ENCODE data around the gene RLN1. TPM values are rescaled to one million over a fixed set of nuclear protein-coding genes. Genes with fewer than 3 reads are reported as not detected.

The RLN1 gene
- total and polyA plus RNA-seq, 2 of the 4 experiments (the other 2 are of a cell fraction) = not detected

- no CpG with 5 or more reads among the region's 1 CpG for WGBS, 2 experiments (ENCODE audit: extremely low coverage in 2 of 2, insufficient read length in 1 of 2)
- Histone ChIP-seq H3K4me1 (ENCODE audit: control insufficient read depth, insufficient read depth, low read length) (no peaks in the 10 kb centered on the region), H3K27ac (ENCODE audit: insufficient read depth, low read length) (no peak overlapping the region), H3K4ac (ENCODE audit: low read depth, low read length) (no peak overlapping the region), H3K23ac (ENCODE audit: low read depth, low read length) (no peak overlapping the region), H3K9me1 (ENCODE audit: insufficient read depth, low read length) (no peaks in the 10 kb centered on the region; the same call in 1 of the 2 replicates), H2AK5ac (ENCODE audit: low read depth, low read length) (no peak overlapping the region), H2AFZ (replicated peaks; ENCODE audit: low read length, poor library complexity) (no peak overlapping the region), H3K14ac (replicated peaks; ENCODE audit: low read depth, low read length) (no peak overlapping the region), H4K5ac (ENCODE audit: low read depth, low read length) (no peak overlapping the region), H2BK20ac (ENCODE audit: low read depth, low read length) (no peak overlapping the region), H3K9ac (ENCODE audit: low read depth, low read length) (no peak overlapping the region), H3K18ac (ENCODE audit: low read depth, low read length) (no peak overlapping the region), H3K4me2 (ENCODE audit: low read depth, low read length) (no peak overlapping the region), H2AK9ac (replicated peaks; ENCODE audit: low read depth, low read length, poor library complexity) (no peak overlapping the region), H3K79me1 (ENCODE audit: low read depth in 1 of 2, low read length in 2 of 2) (no peaks in the 10 kb centered on the region), H2BK5ac (ENCODE audit: low read depth, low read length, poor library complexity, severe bottlenecking) (no peak overlapping the region), H3K36me3 (ENCODE audit: control insufficient read depth, insufficient read depth, low read length) (no peaks in the 10 kb centered on the region), H3K4me3 (ENCODE audit: insufficient read depth, low read depth, low read length) (no peak overlapping the region), H3K27me3 (ENCODE audit: control insufficient read depth, insufficient read depth, low read length) (no peaks in the 10 kb centered on the region), H3K56ac (ENCODE audit: extremely low read depth, insufficient read depth, low read length) (no peak overlapping the region), H4K20me1 (ENCODE audit: insufficient read depth, low read length) (no peaks in the 10 kb centered on the region), H3K9me3 (ENCODE audit: control insufficient read depth, insufficient read depth, low read length) (no peaks in the 10 kb centered on the region), H4K8ac (ENCODE audit: low read depth in 2 of 2, low read length in 2 of 2) (no peak overlapping the region), H2BK15ac (ENCODE audit: low read depth, low read length) (no peak overlapping the region), H2BK120ac (ENCODE audit: low read depth, low read length) (no peak overlapping the region), H4K91ac (ENCODE audit: insufficient read depth, low read depth, low read length) (no peak overlapping the region)
- dilution Hi-C loops (cut with HindIII; ENCODE audit: low sequenced_read_pairs, unreplicated experiment) (no loop called here), in situ Hi-C loops (cut with MboI; ENCODE audit: low sequenced_read_pairs) (no loop called here), intact Hi-C loops (cut with micrococcal nuclease) (no loop called here)
- TF ChIP-seq SMC3 (IDR thresholded peaks at IDR 0.05; ENCODE audit: low read depth, low read length) (no peak), POLR2A (IDR thresholded peaks at IDR 0.05; ENCODE audit: low read depth, low read length) (no peak), RCOR1 (IDR thresholded peaks at IDR 0.05; ENCODE audit: insufficient replicate concordance, low read length) (no peak), RFX5 (IDR thresholded peaks at IDR 0.05; ENCODE audit: low read depth, low read length) (no peak), NFE2L2 (IDR thresholded peaks at IDR 0.05; ENCODE audit: low read depth, low read length) (no peak), MAZ (IDR thresholded peaks at IDR 0.05; ENCODE audit: borderline replicate concordance, low read depth, low read length) (no peak), ELK1 (IDR thresholded peaks at IDR 0.05; ENCODE audit: borderline replicate concordance, low read depth, low read length) (no peak), CTCF (conservative IDR thresholded peaks at IDR 0.05; ENCODE audit: low read depth, low read length) (no peak), BHLHE40 (IDR thresholded peaks at IDR 0.05; ENCODE audit: low read depth, low read length) (no peak), USF2 (IDR thresholded peaks at IDR 0.05; ENCODE audit: low read depth, low read length) (no peak), RAD21 (IDR thresholded peaks at IDR 0.05; ENCODE audit: low read length) (no peak), MXI1 (IDR thresholded peaks at IDR 0.05; ENCODE audit: borderline replicate concordance, low read depth, low read length) (no peak), MAFK (IDR thresholded peaks at IDR 0.05; ENCODE audit: low read depth, low read length) (no peak), CEBPB (IDR thresholded peaks at IDR 0.05; ENCODE audit: low read depth, low read length) (no peak), FOS (IDR thresholded peaks at IDR 0.05; ENCODE audit: low read depth, low read length) (no peak), CHD1 (IDR thresholded peaks at IDR 0.05; ENCODE audit: low read depth, low read length) (no peak)
- DNase-seq (no peak), ATAC-seq (ENCODE audit: low read depth) (no peak)
- ChIA-PET POLR2A (ENCODE audit: unreplicated experiment) (no interaction called here), CTCF (no interaction called here)
- BruUV-seq (replicated peaks) = no TSS peak
Observed at GRCh38 chr9:5375091-5375490, 35.4 kb upstream of the RLN1 start.

All from IMR-90 (cell line).